Ishikawa (cell line): ENCODE results near the gene PTPN14.

Experiments
- CEBPB ChIP-seq: IDR thresholded peaks from 2 replicates; pipeline ENCODE4 v1.6.1; 2012
- EP300 ChIP-seq: IDR thresholded peaks from 2 replicates; pipeline ENCODE4 v1.6.1; 2012; ENCODE audit warnings: borderline replicate concordance
- RAD21 ChIP-seq: IDR thresholded peaks from 2 replicates; pipeline ENCODE4 v1.6.1; 2012; ENCODE audit warnings: low read depth
- TF ChIP-seq, protein P1 (sequence below): IDR thresholded peaks from 2 replicates; pipeline ENCODE4 v1.6.1; 2012; ENCODE audit warnings: low read depth, mild to moderate bottlenecking
- TF ChIP-seq, protein P2 (sequence below): IDR thresholded peaks from 2 replicates; pipeline ENCODE4 v1.6.1; 2012
- TF ChIP-seq, protein P3 (sequence below): IDR thresholded peaks from 2 replicates; pipeline ENCODE4 v1.6.1; 2012

DNA sequence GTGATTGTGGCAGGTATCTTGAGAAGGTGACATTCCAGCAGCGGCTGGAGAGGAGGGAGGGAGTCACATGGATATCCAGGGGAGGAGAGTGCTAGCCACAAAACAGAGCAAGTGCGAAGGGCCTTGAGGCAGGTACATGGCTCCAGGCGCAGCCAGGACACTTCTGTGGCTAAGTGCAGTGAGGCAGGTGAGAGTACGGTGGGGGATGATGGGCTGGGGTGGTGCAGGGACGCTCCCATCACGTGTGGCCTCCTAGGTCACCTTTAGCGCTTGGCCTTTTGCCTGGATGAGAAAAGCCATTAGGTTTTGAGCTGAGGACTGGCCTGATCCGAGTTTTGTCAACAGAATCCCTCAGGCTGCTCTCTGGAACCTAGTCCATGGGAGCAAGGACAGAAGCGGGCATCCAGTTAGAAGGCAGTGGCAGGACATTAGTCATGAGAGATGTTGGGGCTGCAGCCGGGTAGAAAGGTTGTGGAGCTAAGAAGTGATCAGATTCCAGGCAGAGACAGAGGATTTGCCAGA, 238.8 kb downstream of the PTPN14 start:
- TF ChIP-seq RAD21 (no peak), EP300 (no peak), CEBPB (no peak)
- TF ChIP-seq, protein P1, sequence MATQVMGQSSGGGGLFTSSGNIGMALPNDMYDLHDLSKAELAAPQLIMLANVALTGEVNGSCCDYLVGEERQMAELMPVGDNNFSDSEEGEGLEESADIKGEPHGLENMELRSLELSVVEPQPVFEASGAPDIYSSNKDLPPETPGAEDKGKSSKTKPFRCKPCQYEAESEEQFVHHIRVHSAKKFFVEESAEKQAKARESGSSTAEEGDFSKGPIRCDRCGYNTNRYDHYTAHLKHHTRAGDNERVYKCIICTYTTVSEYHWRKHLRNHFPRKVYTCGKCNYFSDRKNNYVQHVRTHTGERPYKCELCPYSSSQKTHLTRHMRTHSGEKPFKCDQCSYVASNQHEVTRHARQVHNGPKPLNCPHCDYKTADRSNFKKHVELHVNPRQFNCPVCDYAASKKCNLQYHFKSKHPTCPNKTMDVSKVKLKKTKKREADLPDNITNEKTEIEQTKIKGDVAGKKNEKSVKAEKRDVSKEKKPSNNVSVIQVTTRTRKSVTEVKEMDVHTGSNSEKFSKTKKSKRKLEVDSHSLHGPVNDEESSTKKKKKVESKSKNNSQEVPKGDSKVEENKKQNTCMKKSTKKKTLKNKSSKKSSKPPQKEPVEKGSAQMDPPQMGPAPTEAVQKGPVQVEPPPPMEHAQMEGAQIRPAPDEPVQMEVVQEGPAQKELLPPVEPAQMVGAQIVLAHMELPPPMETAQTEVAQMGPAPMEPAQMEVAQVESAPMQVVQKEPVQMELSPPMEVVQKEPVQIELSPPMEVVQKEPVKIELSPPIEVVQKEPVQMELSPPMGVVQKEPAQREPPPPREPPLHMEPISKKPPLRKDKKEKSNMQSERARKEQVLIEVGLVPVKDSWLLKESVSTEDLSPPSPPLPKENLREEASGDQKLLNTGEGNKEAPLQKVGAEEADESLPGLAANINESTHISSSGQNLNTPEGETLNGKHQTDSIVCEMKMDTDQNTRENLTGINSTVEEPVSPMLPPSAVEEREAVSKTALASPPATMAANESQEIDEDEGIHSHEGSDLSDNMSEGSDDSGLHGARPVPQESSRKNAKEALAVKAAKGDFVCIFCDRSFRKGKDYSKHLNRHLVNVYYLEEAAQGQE, result no peak
- TF ChIP-seq, protein P2, sequence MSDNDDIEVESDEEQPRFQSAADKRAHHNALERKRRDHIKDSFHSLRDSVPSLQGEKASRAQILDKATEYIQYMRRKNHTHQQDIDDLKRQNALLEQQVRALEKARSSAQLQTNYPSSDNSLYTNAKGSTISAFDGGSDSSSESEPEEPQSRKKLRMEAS, result no peak
- TF ChIP-seq, protein P3, sequence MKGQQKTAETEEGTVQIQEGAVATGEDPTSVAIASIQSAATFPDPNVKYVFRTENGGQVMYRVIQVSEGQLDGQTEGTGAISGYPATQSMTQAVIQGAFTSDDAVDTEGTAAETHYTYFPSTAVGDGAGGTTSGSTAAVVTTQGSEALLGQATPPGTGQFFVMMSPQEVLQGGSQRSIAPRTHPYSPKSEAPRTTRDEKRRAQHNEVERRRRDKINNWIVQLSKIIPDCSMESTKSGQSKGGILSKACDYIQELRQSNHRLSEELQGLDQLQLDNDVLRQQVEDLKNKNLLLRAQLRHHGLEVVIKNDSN, result no peak
